ENCODE measurements around the gene BTBD18.

BTBD18 gene

DNA sequence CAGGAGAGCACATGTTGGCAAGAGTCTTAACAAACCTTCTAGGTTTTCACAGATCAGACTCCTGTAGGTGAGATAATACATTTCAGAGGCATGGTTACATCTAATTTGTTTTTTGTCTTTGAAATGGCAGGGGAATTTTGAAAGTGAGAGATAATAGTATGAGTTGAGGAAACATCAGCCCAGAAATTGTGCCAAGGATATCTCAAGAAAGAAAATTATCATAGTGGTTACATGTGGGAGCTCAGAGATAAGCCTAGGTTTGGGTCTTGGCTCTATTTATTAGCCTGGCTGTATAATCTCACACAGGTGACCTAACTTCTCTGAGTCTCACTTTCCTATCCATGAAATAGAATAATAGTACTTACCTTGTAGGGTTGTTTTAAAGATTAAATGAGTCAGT is 443 bp downstream of the BTBD18 start:
- H3K4me1 ChIP-seq (ENCODE audit: low read depth, poor library complexity, severe bottlenecking) = no peaks in the 10 kb centered on the region
- TF ChIP-seq, protein P1, sequence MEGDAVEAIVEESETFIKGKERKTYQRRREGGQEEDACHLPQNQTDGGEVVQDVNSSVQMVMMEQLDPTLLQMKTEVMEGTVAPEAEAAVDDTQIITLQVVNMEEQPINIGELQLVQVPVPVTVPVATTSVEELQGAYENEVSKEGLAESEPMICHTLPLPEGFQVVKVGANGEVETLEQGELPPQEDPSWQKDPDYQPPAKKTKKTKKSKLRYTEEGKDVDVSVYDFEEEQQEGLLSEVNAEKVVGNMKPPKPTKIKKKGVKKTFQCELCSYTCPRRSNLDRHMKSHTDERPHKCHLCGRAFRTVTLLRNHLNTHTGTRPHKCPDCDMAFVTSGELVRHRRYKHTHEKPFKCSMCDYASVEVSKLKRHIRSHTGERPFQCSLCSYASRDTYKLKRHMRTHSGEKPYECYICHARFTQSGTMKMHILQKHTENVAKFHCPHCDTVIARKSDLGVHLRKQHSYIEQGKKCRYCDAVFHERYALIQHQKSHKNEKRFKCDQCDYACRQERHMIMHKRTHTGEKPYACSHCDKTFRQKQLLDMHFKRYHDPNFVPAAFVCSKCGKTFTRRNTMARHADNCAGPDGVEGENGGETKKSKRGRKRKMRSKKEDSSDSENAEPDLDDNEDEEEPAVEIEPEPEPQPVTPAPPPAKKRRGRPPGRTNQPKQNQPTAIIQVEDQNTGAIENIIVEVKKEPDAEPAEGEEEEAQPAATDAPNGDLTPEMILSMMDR (conservative IDR thresholded peaks at IDR 0.05; ENCODE audit: low read depth, low read length) = no peak
- H2AFZ ChIP-seq (ENCODE audit: low read depth) = no peak overlapping the region
- no peaks in the 10 kb centered on the region for H3K36me3 ChIP-seq (ENCODE audit: insufficient read depth)
- no peaks in the 10 kb centered on the region for H4K20me1 ChIP-seq (ENCODE audit: insufficient read depth)
- no peak overlapping the region for H3K27ac ChIP-seq
- no peaks in the 10 kb centered on the region for H3K79me2 ChIP-seq (ENCODE audit: insufficient read depth, low read depth)
- no peak overlapping the region for H3K4me3 ChIP-seq (IDR thresholded peaks at IDR 0.05; ENCODE audit: insufficient read depth, low read depth, low read length)
- no peak overlapping the region for H3K9ac ChIP-seq
- H3K4me2 ChIP-seq = no peak overlapping the region
- H3K27me3 ChIP-seq (ENCODE audit: insufficient read depth, low read depth) = no peaks in the 10 kb centered on the region

- peaks cover 7% of the 10 kb centered on the region for H3K4me1 ChIP-seq (ENCODE audit: low read depth, poor library complexity, severe bottlenecking)
- TF ChIP-seq, protein P1 (conservative IDR thresholded peaks at IDR 0.05; ENCODE audit: low read depth, low read length) = no peak
Measured at GRCh38 chr11:57746920-57747319, 4.7 kb downstream of the BTBD18 start.

GRCh38 chr11:57745206-57745605 is 6.4 kb downstream of the BTBD18 start:
- Histone ChIP-seq H3K27me3 (ENCODE audit: insufficient read depth, low read depth) (no peaks in the 10 kb centered on the region), H3K4me1 (ENCODE audit: low read depth, poor library complexity, severe bottlenecking) (peaks cover 7% of the 10 kb centered on the region), H3K27ac (no peak overlapping the region), H2AFZ (ENCODE audit: low read depth) (no peak overlapping the region), H3K4me3 (IDR thresholded peaks at IDR 0.05; ENCODE audit: insufficient read depth, low read depth, low read length) (no peak overlapping the region), H3K79me2 (ENCODE audit: insufficient read depth, low read depth) (0 out of 2 replicates have a peak, but pooled peaks cover 12% of the 10 kb centered on the region), H3K36me3 (ENCODE audit: insufficient read depth) (no peaks in the 10 kb centered on the region; the same call in 1 of the 2 replicates), H3K9ac (no peak overlapping the region), H3K4me2 (no peak overlapping the region), H4K20me1 (ENCODE audit: insufficient read depth) (no peaks in the 10 kb centered on the region)
- TF ChIP-seq, protein P1 (conservative IDR thresholded peaks at IDR 0.05; ENCODE audit: low read depth, low read length) = no peak

More at GRCh38 chr11:57746920-57747319, 4.7 kb downstream of the BTBD18 start:
- H3K79me2 ChIP-seq (ENCODE audit: insufficient read depth, low read depth) = 0 out of 2 replicates have a peak, but pooled peaks cover 10% of the 10 kb centered on the region
- no peaks in the 10 kb centered on the region for H4K20me1 ChIP-seq (ENCODE audit: insufficient read depth)
- H3K27ac ChIP-seq = no peak overlapping the region
- H3K9ac ChIP-seq = no peak overlapping the region
- H3K36me3 ChIP-seq (ENCODE audit: insufficient read depth) = no peaks in the 10 kb centered on the region; the same call in 1 of the 2 replicates
- no peak overlapping the region for H3K4me3 ChIP-seq (IDR thresholded peaks at IDR 0.05; ENCODE audit: insufficient read depth, low read depth, low read length)
- H3K27me3 ChIP-seq (ENCODE audit: insufficient read depth, low read depth) = no peaks in the 10 kb centered on the region
- H3K4me2 ChIP-seq = no peak overlapping the region
- H2AFZ ChIP-seq (ENCODE audit: low read depth) = no peak overlapping the region

- Histone ChIP-seq H2AFZ (ENCODE audit: low read depth) (no peak overlapping the region), H3K4me1 (ENCODE audit: low read depth, poor library complexity, severe bottlenecking) (peaks cover 7% of the 10 kb centered on the region), H3K27ac (no peak overlapping the region), H3K27me3 (ENCODE audit: insufficient read depth, low read depth) (no peaks in the 10 kb centered on the region), H3K36me3 (ENCODE audit: insufficient read depth) (no peaks in the 10 kb centered on the region; the same call in 1 of the 2 replicates), H3K9ac (no peak overlapping the region), H3K79me2 (ENCODE audit: insufficient read depth, low read depth) (0 out of 2 replicates have a peak, but pooled peaks cover 12% of the 10 kb centered on the region), H3K4me2 (no peak overlapping the region), H3K4me3 (IDR thresholded peaks at IDR 0.05; ENCODE audit: insufficient read depth, low read depth, low read length) (no peak overlapping the region), H4K20me1 (ENCODE audit: insufficient read depth) (no peaks in the 10 kb centered on the region)
- TF ChIP-seq, protein P1 (conservative IDR thresholded peaks at IDR 0.05; ENCODE audit: low read depth, low read length) = no peak
Measured at GRCh38 chr11:57744357-57744756, 7.3 kb downstream of the BTBD18 start.
